ENCODE data around the gene P2RX1.

DNA sequence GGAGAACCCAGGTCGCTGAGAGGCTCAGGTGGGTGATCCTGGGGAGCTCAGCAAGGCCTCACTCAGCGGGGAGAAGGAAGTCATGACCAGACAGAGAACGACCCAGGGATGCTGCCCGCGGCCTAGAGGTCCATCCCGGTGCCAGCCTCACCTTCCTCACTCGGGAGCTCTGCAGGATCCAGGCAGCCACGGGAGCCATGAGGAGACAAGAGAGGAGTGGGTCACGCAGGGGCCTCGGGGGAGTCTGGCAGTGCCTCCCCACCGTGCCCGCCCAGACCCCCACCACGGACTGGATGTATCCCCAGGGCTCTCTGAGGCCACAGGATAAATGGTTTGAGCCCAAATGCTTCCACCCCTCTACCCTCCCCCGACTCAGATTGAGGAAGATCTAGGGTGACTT is 37.3 kb upstream of the P2RX1 start:
- TF ChIP-seq POLR2A (IDR thresholded peaks at IDR 0.05; ENCODE audit: low read depth, low read length), result no peak
- TF ChIP-seq, protein P1, sequence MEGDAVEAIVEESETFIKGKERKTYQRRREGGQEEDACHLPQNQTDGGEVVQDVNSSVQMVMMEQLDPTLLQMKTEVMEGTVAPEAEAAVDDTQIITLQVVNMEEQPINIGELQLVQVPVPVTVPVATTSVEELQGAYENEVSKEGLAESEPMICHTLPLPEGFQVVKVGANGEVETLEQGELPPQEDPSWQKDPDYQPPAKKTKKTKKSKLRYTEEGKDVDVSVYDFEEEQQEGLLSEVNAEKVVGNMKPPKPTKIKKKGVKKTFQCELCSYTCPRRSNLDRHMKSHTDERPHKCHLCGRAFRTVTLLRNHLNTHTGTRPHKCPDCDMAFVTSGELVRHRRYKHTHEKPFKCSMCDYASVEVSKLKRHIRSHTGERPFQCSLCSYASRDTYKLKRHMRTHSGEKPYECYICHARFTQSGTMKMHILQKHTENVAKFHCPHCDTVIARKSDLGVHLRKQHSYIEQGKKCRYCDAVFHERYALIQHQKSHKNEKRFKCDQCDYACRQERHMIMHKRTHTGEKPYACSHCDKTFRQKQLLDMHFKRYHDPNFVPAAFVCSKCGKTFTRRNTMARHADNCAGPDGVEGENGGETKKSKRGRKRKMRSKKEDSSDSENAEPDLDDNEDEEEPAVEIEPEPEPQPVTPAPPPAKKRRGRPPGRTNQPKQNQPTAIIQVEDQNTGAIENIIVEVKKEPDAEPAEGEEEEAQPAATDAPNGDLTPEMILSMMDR (conservative IDR thresholded peaks at IDR 0.05; ENCODE audit: low read depth, low read length), result no peak
- TF ChIP-seq CEBPB (IDR thresholded peaks at IDR 0.05; ENCODE audit: low read depth, low read length), result no peak
- no peak for TF ChIP-seq NFE2L2 (IDR thresholded peaks at IDR 0.05; ENCODE audit: low read depth, low read length)
- TF ChIP-seq RFX5 (IDR thresholded peaks at IDR 0.05; ENCODE audit: low read depth, low read length), result no peak
- TF ChIP-seq BHLHE40 (IDR thresholded peaks at IDR 0.05; ENCODE audit: low read depth, low read length), result no peak
- TF ChIP-seq, protein P2, sequence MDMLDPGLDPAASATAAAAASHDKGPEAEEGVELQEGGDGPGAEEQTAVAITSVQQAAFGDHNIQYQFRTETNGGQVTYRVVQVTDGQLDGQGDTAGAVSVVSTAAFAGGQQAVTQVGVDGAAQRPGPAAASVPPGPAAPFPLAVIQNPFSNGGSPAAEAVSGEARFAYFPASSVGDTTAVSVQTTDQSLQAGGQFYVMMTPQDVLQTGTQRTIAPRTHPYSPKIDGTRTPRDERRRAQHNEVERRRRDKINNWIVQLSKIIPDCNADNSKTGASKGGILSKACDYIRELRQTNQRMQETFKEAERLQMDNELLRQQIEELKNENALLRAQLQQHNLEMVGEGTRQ (IDR thresholded peaks at IDR 0.05; ENCODE audit: low read depth, low read length), result no peak
- no peak for TF ChIP-seq MXI1 (IDR thresholded peaks at IDR 0.05; ENCODE audit: borderline replicate concordance, low read depth, low read length)
- no peak for TF ChIP-seq RAD21 (IDR thresholded peaks at IDR 0.05; ENCODE audit: low read length)
